H1 (cell line): Measurements from ENCODE around the gene NPC2. TPM values are rescaled to one million over a fixed set of nuclear protein-coding genes. Genes with fewer than 3 reads are reported as not detected.

Source experiments
- CTCF ChIA-PET: fragments of 300-600 bp; sonication (Branson Sonifier 250); formaldehyde crosslinking; loops from one replicate; lab custom pipeline; 2021; ENCODE audit not compliant: partially characterized antibody; lab: Charles Lee
- POLR2A ChIA-PET: fragments of 300-600 bp; sonication (Branson Sonifier 250); formaldehyde crosslinking; loops from one replicate; lab custom pipeline; 2021; ENCODE audit warnings: inconsistent platforms; ENCODE audit not compliant: partially characterized antibody; lab: Charles Lee
- DNase-seq, 2 experiments: peaks; one replicate each; pipeline versions ENCODE4 v3.0.0 to v3.0.0-alpha.2; 2010 to 2022; ENCODE audit warnings: low spot score in 2 of 2, low read depth in 1 of 2, mixed read lengths in 1 of 2
- FAIRE-seq: peaks from 2 replicates; lab custom pipeline; 2011; peaks lifted over from hg19 to GRCh38; lab: Jason Lieb, UNC
- H2AFZ ChIP-seq: 2 replicates; pipeline ENCODE4 v1.8.1; 2012; ENCODE audit warnings: low read length, inconsistent platforms
- H2AK5ac ChIP-seq: 2 replicates; pipeline ENCODE4 v1.6.1; 2013; ENCODE audit warnings: low read depth, low read length
- H2BK120ac ChIP-seq: replicated peaks from 2 replicates; pipeline ENCODE3; 2013; ENCODE audit warnings: low read depth, low read length, inconsistent platforms
- H2BK12ac ChIP-seq: 2 replicates; pipeline ENCODE4 v1.6.1; 2013; ENCODE audit warnings: low read depth, low read length
- H2BK15ac ChIP-seq: 2 replicates; pipeline ENCODE4 v1.6.1; 2013; ENCODE audit warnings: low read length
- H2BK20ac ChIP-seq: 2 replicates; pipeline ENCODE4 v1.6.1; 2013; ENCODE audit warnings: low read length
- H2BK5ac ChIP-seq: 2 replicates; pipeline ENCODE4 v1.6.1; 2013; ENCODE audit warnings: low read depth, low read length
- H3K14ac ChIP-seq: 2 replicates; pipeline ENCODE4 v1.6.1; 2013; ENCODE audit warnings: inconsistent platforms; ENCODE audit not compliant: insufficient read length
- H3K18ac ChIP-seq: 2 replicates; pipeline ENCODE4 v1.6.1; 2013; ENCODE audit warnings: low read length; ENCODE audit errors: extremely low read depth
- H3K23ac ChIP-seq: 2 replicates; pipeline ENCODE4 v1.6.1; 2013; ENCODE audit warnings: inconsistent platforms; ENCODE audit not compliant: insufficient read length
- H3K23me2 ChIP-seq: 2 replicates; pipeline ENCODE4 v1.6.1; 2013; ENCODE audit warnings: low read depth, low read length
- H3K27ac ChIP-seq: 2 replicates; pipeline ENCODE4 v1.6.1; 2011; ENCODE audit warnings: low read depth, low read length, inconsistent platforms
- H3K27me3 ChIP-seq, 4 experiments: replicated peaks in 1 of 4; 1 replicate in 1 of 4; 2 replicates in 3 of 4; pipeline versions ENCODE4 v1.6.1 to v1.8.1; 2011 to 2013; ENCODE audit warnings: low read length in 3 of 4, mild to moderate bottlenecking in 3 of 4, inconsistent platforms in 2 of 4, mixed read lengths in 2 of 4, moderate library complexity in 1 of 4; ENCODE audit not compliant: control insufficient read depth in 3 of 4, insufficient read depth in 3 of 4; ENCODE audit errors: extremely low read depth in 1 of 4
- H3K36me3 ChIP-seq, 4 experiments: 2 replicates each; pipeline versions ENCODE4 v1.6.1 to v1.8.1; 2011 to 2013; ENCODE audit warnings: mild to moderate bottlenecking in 4 of 4, low read length in 3 of 4, moderate library complexity in 2 of 4, control low read depth in 1 of 4, inconsistent platforms in 1 of 4; ENCODE audit not compliant: insufficient read depth in 4 of 4, control insufficient read depth in 2 of 4
- H3K4ac ChIP-seq: replicated peaks from 2 replicates; pipeline ENCODE3; 2013; ENCODE audit warnings: low read length, low read depth, mixed read lengths, inconsistent platforms; ENCODE audit not compliant: insufficient read length
- H3K4me1 ChIP-seq, 4 experiments: replicated peaks in 1 of 4; 1 replicate in 1 of 4; 2 replicates in 3 of 4; pipeline versions ENCODE4 v1.6.1 to v1.8.1; 2011 to 2013; ENCODE audit warnings: low read length in 3 of 4, inconsistent platforms in 2 of 4, mixed read lengths in 1 of 4; ENCODE audit not compliant: insufficient read depth in 4 of 4, control insufficient read depth in 3 of 4
- H3K4me2 ChIP-seq, 2 experiments: 2 replicates each; pipeline versions ENCODE4 v1.6.1 to v1.8.1; 2011 to 2013; ENCODE audit warnings: low read depth in 2 of 2, low read length in 2 of 2, control low read depth in 1 of 2, inconsistent platforms in 1 of 2, mild to moderate bottlenecking in 1 of 2; ENCODE audit not compliant: insufficient read depth in 1 of 2
- H3K4me3 ChIP-seq, 4 experiments: fragments of 200-600, 300-600 bp in 1 of 4; sonication (generic), shearing (Covaris generic), sonication (Bioruptor Twin) in 1 of 4; 2 replicates each; pipeline versions ENCODE4 v1.5.1 to v1.8.1; 2011 to 2016; ENCODE audit warnings: low read length in 4 of 4, low read depth in 3 of 4, control low read depth in 2 of 4, inconsistent platforms in 2 of 4, mild to moderate bottlenecking in 2 of 4, mixed read lengths in 1 of 4, moderate library complexity in 1 of 4; ENCODE audit not compliant: insufficient read depth in 2 of 4; ENCODE audit errors: extremely low read depth in 1 of 4
- H3K56ac ChIP-seq: replicated peaks from 2 replicates; pipeline ENCODE3; 2013; ENCODE audit warnings: low read depth, mild to moderate bottlenecking, mixed read lengths, low read length, inconsistent platforms; ENCODE audit not compliant: insufficient read length
- H3K79me1 ChIP-seq: 2 replicates; pipeline ENCODE4 v1.6.1; 2013; ENCODE audit warnings: low read depth, low read length, control low read depth
- H3K79me2 ChIP-seq, 2 experiments: 2 replicates each; pipeline versions ENCODE4 v1.6.1 to v1.8.1; 2012 to 2013; ENCODE audit warnings: low read length in 2 of 2, mild to moderate bottlenecking in 2 of 2, inconsistent platforms in 1 of 2; ENCODE audit not compliant: insufficient read depth in 2 of 2, control insufficient read depth in 1 of 2
- H3K9ac ChIP-seq, 4 experiments: replicated peaks in 1 of 4; 1 replicate in 1 of 4; 2 replicates in 3 of 4; pipeline versions ENCODE4 v1.6.1 to v1.8.1; 2011 to 2013; ENCODE audit warnings: low read depth in 3 of 4, low read length in 3 of 4, control low read depth in 2 of 4, mild to moderate bottlenecking in 2 of 4, moderate library complexity in 2 of 4, inconsistent platforms in 1 of 4; ENCODE audit errors: extremely low read depth in 1 of 4
- H3K9me3 ChIP-seq, 2 experiments: 2 replicates each; pipeline versions ENCODE4 v1.6.1 to v1.8.1; 2012 to 2013; ENCODE audit warnings: mild to moderate bottlenecking in 2 of 2, moderate library complexity in 2 of 2, control low read depth in 1 of 2, inconsistent platforms in 1 of 2, low read depth in 1 of 2, low read length in 1 of 2, mixed read lengths in 1 of 2; ENCODE audit not compliant: insufficient read depth in 2 of 2
- H4K20me1 ChIP-seq, 2 experiments: replicated peaks in 1 of 2; 2 replicates each; pipeline versions ENCODE3 to v1.8.1; 2011 to 2013; ENCODE audit warnings: inconsistent platforms in 2 of 2, low read length in 2 of 2, mild to moderate bottlenecking in 1 of 2; ENCODE audit not compliant: insufficient read depth in 2 of 2, control insufficient read depth in 1 of 2
- H4K5ac ChIP-seq: 2 replicates; pipeline ENCODE4 v1.6.1; 2013; ENCODE audit warnings: low read length, low read depth, mixed read lengths, inconsistent platforms; ENCODE audit not compliant: insufficient read length
- H4K8ac ChIP-seq: 2 replicates; pipeline ENCODE4 v1.8.0; 2013; ENCODE audit warnings: mild to moderate bottlenecking, moderate library complexity, low read length, inconsistent platforms; ENCODE audit not compliant: insufficient read depth; ENCODE audit errors: extremely low read depth
- H4K91ac ChIP-seq: replicated peaks from 2 replicates; pipeline ENCODE3; 2013; ENCODE audit warnings: low read length, mixed read lengths, inconsistent platforms; ENCODE audit not compliant: insufficient read length
- ASH2L ChIP-seq: fragments of 200-600, 300-600 bp; sonication (generic); IDR thresholded peaks from one replicate; pipeline ENCODE4 v1.7.1; 2017; ENCODE audit warnings: low read length
- BCL11A ChIP-seq, 2 experiments: IDR thresholded peaks; one replicate each; pipeline ENCODE4 v1.6.1; 2011; ENCODE audit warnings: low read depth in 2 of 2, low read length in 2 of 2, mild to moderate bottlenecking in 2 of 2
- BRCA1 ChIP-seq: IDR thresholded peaks from 2 replicates; pipeline ENCODE4 v1.6.1; 2012; ENCODE audit warnings: low read depth, low read length, improper control_type of control experiment
- CHD2 ChIP-seq: IDR thresholded peaks from 2 replicates; pipeline ENCODE4 v1.6.1; 2012; ENCODE audit warnings: low read length, improper control_type of control experiment
- EGR1 ChIP-seq: IDR thresholded peaks from 2 replicates; pipeline ENCODE4 v1.6.1; 2011; ENCODE audit warnings: low read depth, low read length, borderline replicate concordance
- GABPA ChIP-seq: IDR thresholded peaks from 2 replicates; pipeline ENCODE4 v1.6.1; 2011; ENCODE audit warnings: mild to moderate bottlenecking, low read length, moderate library complexity, borderline replicate concordance; ENCODE audit not compliant: insufficient read depth
- KDM4A ChIP-seq: IDR thresholded peaks from one replicate; pipeline ENCODE4 v1.7.1; 2012; ENCODE audit warnings: low read depth, mild to moderate bottlenecking, moderate library complexity, low read length, inconsistent platforms; ENCODE audit not compliant: severe bottlenecking
- NRF1 ChIP-seq: IDR thresholded peaks from 2 replicates; pipeline ENCODE4 v1.6.1; 2011; ENCODE audit warnings: mild to moderate bottlenecking, low read depth, low read length, improper control_type of control experiment
- PHF8 ChIP-seq: fragments of 200-600 bp; sonication (generic); conservative IDR thresholded peaks from 2 replicates; pipeline ENCODE4 v1.7.1; 2012; ENCODE audit warnings: low read depth, mild to moderate bottlenecking, inconsistent platforms, low read length, moderate library complexity
- RFX5 ChIP-seq: IDR thresholded peaks from 2 replicates; pipeline ENCODE4 v1.6.1; 2011; ENCODE audit warnings: low read depth, low read length, improper control_type of control experiment, borderline replicate concordance
- SIN3A ChIP-seq, 2 experiments: IDR thresholded peaks in 1 of 2; conservative IDR thresholded peaks in 1 of 2; 2 replicates each; pipeline ENCODE4 v1.6.1; 2011 to 2012; ENCODE audit warnings: low read length in 2 of 2, improper control_type of control experiment in 1 of 2, low read depth in 1 of 2, mild to moderate bottlenecking in 1 of 2
- SIX5 ChIP-seq: IDR thresholded peaks from 2 replicates; pipeline ENCODE4 v1.6.1; 2011; ENCODE audit warnings: mild to moderate bottlenecking, low read depth, low read length
- TAF1 ChIP-seq: IDR thresholded peaks from 2 replicates; pipeline ENCODE4 v1.6.1; 2011; ENCODE audit warnings: mild to moderate bottlenecking, low read depth, low read length
- YY1 ChIP-seq: IDR thresholded peaks from 2 replicates; pipeline ENCODE4 v1.6.1; 2011; ENCODE audit warnings: low read depth, mild to moderate bottlenecking, low read length
- ZNF274 ChIP-seq: IDR thresholded peaks from 2 replicates; pipeline ENCODE4 v1.7.0; 2012; ENCODE audit warnings: low read length, borderline replicate concordance; ENCODE audit errors: extremely low read depth
- WGBS, 2 experiments: shearing (Covaris generic) in 1 of 2; methylation state at CpG; one replicate each; pipeline versions ENCODE4 v1.1.6 to v1.1.7; 2013 to 2015; ENCODE audit warnings: low lambda C conversion rate in 2 of 2, mixed read lengths in 2 of 2, inconsistent platforms in 1 of 2, low coverage in 1 of 2, missing lambda C conversion rate in 1 of 2; ENCODE audit not compliant: insufficient replicate concordance in 2 of 2, insufficient coverage in 1 of 2, insufficient read length in 1 of 2; ENCODE audit errors: extremely low coverage in 1 of 2, missing lambda C conversion rate in 1 of 2; 5-methylcytosine and 5-hydroxymethylcytosine counted together
- polyA plus RNA-seq, 7 experiments: library from polyadenylated mRNA; depleted of rRNA in 3 of 7; stranded (reverse) in 5 of 7; unstranded in 2 of 7; fragments of >200 nt in 5 of 7; fragments of 200-250 nt in 2 of 7; gene quantifications; 1 replicate in 5 of 7; 2 replicates in 1 of 7; 4 replicates in 1 of 7; pipeline versions ENCODE4 v1.2.1 to v1.2.3, GENCODE V29; 2011 to 2013; ENCODE audit warnings: missing spikeins in 2 of 7, mixed read lengths in 2 of 7
- total RNA-seq: library from RNA; stranded (reverse); fragmentation: NEBNext Ultra II Directional; extraction: Animal tissue kit (Norgen Biotek cat#: 25700); gene quantifications from 2 replicates; pipeline ENCODE4 v1.2.1, GENCODE V29; 2021

Gene NPC2
- total and polyA plus RNA-seq, 2 of the 8 experiments (the other 6 are each of a cell fraction or from before 2014, with no cell fraction given), result 178 to 258 TPM

GRCh38 chr14:74490486-74490885 is 2.6 kb downstream of the NPC2 start:
- Histone ChIP-seq H3K4me3 (no peak overlapping the region), H3K18ac (no peak overlapping the region), H2AK5ac (no peak overlapping the region), H3K56ac (no peak overlapping the region), H3K36me3 (peaks cover 0 to 14% (median 7%) of the 10 kb centered on the region in 4 experiments; a peak in 4 of 8 replicates), H3K79me2 (peaks cover 0 to 59% of the 10 kb centered on the region in 2 experiments; a peak in 3 of 4 replicates), H3K4me1 (peaks cover 0 to 6% (median 3%) of the 10 kb centered on the region in 4 experiments; a peak in 4 of 7 replicates), H2BK12ac (no peak overlapping the region), H3K23me2 (peaks cover 12% of the 10 kb centered on the region), H4K20me1 (peaks cover 0 to 4% of the 10 kb centered on the region in 2 experiments), H3K27ac (no peak overlapping the region), H3K4me2 (no peak overlapping the region; a peak in 1 of 4 replicates), H3K9ac (no peak overlapping the region), H2AFZ (no peak overlapping the region), H2BK20ac (no peak overlapping the region), H3K14ac (no peak overlapping the region), H4K5ac (no peak overlapping the region), H3K79me1 (peaks cover 9% of the 10 kb centered on the region), H2BK5ac (no peak overlapping the region), H2BK120ac (no peak overlapping the region), H3K4ac (no peak overlapping the region), H4K8ac (no peak overlapping the region), H3K9me3 (no peaks in the 10 kb centered on the region), H2BK15ac (no peak overlapping the region), H4K91ac (no peak overlapping the region), H3K27me3 (no peaks in the 10 kb centered on the region), H3K23ac (no peak overlapping the region)
- CTCF ChIA-PET, result interaction anchor here (0.9 to 3.5 kb wide), 14 partner anchors 11 to 281 kb away, joined by 3 to 18 read pairs (median 3); partner anchors contain the start of gene VRTN
- FAIRE-seq, result no peak
- 96% methylated on average over 1 of the region's 1 CpG; no CpG with 5 or more reads in 1 of the 2 experiments for WGBS, 2 experiments
- POLR2A ChIA-PET, result interaction anchor here (0.7 to 1.9 kb wide), 6 partner anchors 9 to 141 kb away, joined by 3 to 4 read pairs (median 3); no protein-coding TSS in a partner anchor
- DNase-seq, result no peak
- TF ChIP-seq RFX5 (no peak), YY1 (no peak), BRCA1 (no peak), SIN3A (conservative IDR thresholded peaks at IDR 0.05 in 1 of 2, IDR thresholded peaks at IDR 0.05 in 1 of 2; ENCODE audit: low read depth in 1 of 2, low read length in 2 of 2) (no peak), ZNF274 (no peak), PHF8 (no peak), BCL11A (IDR thresholded peaks at IDR 0.05; ENCODE audit: low read depth in 2 of 2, low read length in 2 of 2) (no peak), GABPA (no peak), SIX5 (no peak), KDM4A (no peak), TAF1 (no peak), ASH2L (no peak), NRF1 (no peak), CHD2 (no peak), EGR1 (no peak)
